RCC 7860 (cell line): ENCODE results near the gene GAN.
"Not testable (repeated sequence)": the region's sequence is repeated elsewhere in the genome, so short reads cannot be mapped to it uniquely, and the experiment has no call there.

ENCODE experiments used
- DNase-seq: peaks from one replicate; pipeline ENCODE4 v3.0.0-alpha.2; 2015; ENCODE audit warnings: low spot score
- FAIRE-seq: peaks from 2 replicates; lab custom pipeline; 2012; peaks lifted over from hg19 to GRCh38; lab: Jason Lieb, UNC

The GAN gene

DNA sequence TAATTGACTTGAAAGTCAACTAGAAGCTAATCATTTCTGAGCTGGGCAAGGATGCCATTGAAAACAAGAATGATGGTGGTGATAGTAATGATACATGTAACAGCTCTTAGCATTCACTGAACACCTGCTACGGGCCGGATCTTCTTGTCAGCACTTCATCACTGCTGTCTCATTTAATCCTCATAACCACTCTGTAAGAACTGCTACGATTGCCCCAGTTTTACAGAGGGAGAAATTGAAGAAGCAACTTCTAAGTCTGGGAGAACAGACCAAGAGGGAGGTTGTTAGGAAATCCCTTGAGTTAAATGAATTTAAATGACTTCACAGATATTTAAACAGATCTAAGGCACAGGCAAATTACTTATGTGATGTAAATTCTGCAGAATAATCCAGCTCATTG lies 7.0 kb upstream of the GAN start:
- FAIRE-seq (no peak), DNase-seq (no peak)

DNA sequence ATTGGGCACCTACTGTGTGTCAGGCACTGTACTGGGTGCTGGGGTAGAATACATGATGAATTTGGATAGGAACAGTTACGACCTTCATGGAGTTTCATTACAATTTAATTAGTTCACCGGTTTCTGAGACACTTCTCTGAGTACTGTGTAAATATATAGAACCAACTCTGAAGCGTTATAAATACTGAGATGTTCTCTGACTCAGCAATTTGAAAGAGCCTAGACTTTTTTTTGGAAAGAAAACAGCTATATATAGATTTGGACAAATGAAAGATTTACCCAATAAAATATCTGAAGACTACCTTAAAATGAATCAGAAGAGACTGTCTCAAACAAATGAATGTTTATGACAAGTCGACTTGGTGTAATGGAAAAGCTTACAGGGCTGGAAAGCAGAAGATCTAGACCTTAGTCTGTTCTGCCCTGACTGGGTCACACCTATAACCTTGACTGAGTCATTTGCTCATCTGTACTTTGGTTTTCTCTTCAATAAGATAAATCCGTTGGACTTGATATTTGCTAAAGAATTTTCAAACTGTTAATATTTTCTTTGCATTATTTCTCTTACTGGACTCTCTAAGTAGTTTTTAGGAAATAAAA lies 4.6 kb upstream of the GAN start:
- no peak for DNase-seq
- FAIRE-seq = no peak

DNA sequence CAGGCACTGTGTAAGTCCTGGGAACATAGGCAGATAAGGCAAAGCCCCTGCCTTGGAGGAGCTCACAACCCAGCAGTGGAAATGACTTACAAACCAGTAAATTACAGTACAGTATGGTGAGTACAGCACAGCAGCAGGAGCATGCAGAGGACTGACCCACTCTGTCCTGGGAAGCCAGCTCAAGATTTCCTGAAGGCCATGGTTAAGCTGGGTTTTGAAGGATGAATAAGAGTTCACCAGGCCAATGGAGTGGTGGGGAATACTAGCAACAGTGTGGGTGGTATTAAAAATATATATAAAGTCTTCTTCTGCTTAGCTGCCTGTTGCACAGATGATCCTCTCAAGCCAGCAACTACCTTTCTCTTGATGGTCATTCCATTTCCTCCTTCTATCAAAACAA lies 3.0 kb upstream of the GAN start:
- FAIRE-seq (no peak), DNase-seq (no peak)

DNA sequence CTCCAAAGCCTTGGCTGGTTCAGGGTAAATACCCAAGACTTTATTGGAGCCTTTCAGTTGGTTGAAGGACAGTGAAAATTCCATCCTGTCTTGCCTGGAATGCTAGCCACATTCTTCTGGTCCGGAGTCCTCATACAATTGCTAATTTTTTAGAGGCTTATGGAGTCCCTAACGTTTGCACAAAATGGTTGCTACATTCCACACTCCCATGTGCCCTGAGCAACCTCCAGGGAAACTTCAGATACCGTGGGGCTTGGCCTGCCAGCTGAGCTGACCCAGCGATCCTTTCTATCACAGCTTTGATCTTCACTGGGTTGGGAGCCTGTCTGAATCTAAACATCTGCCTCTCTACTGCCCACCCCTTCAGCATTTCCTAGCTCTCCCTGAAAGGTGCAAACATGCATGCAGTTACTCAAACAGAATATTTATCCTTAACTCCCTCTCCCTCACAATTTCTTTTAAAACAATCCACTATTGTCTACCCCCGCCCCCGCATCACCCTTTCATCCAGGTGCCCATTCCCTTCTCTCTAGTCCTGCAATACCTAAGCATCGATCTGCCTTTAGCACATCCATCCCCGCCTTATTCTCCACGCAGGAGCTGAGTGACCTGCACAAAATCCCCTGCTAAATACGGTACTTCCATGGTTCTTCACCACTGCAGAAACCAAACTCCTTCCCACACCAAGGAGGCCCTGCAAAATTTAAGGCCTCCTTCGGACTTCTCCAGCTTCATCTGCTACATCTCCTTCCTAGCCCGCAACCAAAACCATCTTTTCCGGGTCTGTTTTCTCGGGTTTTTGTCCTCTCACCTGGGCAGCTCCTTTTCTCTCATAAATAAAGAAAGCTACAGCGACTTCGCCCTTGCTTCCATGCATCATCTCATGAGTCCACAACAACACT lies 810 bp upstream of the GAN start:
- FAIRE-seq = no peak
- no peak for DNase-seq

DNA sequence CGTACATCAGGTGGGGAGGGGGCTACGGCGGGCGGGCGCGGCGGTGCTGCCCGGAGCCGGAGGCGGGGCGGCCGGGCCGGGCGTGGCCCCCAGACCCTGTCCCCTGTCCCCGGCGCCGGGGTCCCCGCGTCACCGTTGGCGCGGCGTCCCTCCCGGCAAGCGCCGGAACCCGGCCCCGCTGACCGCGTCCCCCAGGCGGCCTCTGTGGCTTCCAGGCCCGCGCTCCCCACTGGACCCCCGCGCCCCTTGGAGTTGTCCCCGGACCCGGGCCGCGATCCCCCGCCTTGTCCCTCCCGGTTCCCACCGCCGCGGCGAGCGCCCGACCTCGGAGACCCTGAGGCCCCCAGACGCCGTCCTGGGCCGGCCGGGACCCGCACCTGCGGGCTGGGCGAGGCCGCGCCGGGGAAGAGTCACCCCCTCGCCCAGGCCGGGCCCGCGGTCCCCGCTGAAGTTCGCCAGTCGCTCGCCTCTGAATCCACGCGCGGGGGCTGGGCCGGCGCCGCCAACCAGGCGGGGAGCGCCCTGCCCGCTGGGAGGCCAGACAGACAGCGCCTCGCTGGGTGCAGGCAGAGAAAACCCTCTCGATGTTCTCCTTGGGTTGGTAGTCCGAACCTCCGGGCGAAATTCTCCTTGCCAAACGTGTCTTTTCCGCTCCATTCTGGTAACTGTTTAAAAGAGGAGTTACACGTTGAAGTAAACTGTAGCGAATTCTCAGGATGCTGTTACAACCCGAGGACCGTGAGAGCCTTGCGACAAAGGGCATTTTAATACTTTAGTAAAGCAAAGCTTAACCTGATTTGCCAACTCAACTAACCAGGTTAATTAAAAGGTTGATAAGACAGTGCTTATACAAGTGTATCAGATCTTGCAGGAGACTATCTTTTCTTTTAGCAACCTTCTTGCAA lies 761 bp downstream of the GAN start:
- no peak for FAIRE-seq
- no peak for DNase-seq

DNA sequence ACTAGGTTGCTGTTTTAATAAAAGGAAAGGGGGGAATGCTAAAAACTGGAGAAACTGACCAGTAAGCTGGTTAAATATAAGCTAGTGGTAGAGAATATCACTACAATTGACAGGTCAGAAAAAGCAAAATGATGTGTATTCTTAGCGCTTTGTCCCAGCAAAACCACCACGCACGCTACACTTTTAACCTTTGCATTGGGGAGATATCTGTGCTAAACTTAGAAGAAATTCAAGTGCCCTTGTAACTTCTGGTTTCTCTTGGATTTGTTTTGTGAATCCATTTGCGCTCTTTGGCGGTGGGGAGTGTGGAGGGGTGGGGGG lies 1.4 kb downstream of the GAN start:
- DNase-seq (no peak), FAIRE-seq (no peak)

DNA sequence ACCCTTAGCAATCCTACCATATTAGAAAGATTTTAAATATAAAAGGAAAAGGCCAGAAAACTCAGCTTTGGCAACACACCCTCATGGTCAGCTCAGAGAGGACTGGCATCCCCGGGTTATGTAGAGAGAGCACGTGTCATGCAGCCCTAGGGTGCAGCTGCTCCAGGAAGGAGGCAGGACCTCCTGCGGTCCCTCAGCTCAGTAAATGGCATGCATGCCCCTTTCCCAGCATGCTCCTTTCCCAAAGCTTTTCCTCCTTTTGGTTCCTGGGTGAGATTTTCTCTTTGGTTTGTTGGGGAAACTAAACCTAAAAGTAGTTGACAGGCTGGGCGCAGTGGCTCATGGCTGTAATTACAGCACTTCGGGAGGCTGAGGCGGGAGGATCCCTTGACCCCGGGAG lies 3.9 kb downstream of the GAN start:
- DNase-seq (no peak), FAIRE-seq (no peak)

DNA sequence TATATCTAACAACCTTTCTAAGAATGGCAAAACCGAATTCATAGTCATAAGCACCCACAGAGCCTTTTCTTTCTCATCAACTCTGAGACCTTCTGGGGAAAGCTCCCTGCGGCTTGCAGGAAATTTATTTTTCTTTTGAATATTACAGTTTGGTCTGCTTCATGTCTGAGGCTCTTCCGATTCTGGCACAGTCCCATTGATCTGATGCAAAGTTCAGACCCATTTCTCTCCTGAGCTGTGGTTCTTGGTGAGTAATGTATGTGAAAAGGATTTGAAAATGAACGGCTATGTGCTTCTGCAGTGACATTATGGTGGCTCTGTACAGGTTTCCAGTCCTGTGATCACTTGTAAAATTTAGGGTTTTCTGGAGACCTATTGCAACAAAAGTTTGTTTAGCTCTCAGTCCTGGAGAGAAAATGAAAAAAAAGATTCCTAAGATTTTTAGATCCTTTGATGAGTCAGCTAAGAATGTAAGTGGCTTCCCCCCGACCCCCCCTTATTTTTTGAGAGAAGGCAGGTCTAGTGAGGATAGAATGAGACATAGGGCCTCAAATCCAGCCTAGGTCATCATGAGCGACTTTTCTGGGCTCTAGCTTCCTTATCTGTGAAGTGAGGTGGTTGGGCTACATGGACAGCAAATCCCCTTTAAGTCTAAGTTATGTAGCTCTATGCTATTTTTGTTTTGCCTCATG lies 4.6 kb downstream of the GAN start:
- DNase-seq (peak; percentile 35), FAIRE-seq (peak; percentile 30)

DNA sequence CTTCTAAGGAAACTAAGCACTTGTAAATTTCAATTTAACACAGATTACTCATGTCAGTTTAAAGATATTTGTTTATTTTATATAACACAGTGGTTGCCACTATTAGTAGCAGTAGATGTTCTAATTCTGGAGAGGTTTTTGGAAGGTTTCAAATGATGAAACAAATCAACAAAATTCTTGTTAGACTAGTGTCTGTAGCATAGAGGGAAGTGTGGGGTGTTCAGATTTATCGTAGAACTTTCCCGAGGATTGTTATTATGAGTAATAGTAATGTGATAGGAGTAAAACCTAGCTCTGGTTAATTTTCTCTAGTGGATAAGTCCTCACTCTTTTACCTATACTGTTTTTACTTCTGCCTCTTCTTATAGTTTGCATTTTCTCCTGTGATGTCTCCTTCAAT lies 6.3 kb downstream of the GAN start:
- FAIRE-seq (no peak), DNase-seq (no peak)

DNA sequence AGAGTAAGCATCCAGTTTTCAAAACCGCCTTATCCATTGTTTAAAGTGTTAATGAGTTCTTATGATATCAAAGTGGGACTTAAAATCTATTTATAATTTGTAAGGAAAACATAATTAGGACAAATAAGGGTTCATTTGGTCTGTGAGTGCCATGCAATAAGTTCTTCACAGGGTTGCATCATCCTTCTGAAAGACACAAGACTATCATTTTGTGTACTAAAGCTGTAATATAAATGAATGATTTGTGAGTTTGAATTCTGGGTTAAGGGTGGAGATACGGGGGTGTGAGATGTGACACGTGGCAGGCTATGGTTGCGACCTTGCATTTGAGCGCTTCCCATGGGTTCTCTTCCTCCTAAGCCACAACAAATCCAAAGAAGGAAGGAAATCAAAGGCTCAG lies 6.8 kb downstream of the GAN start:
- FAIRE-seq = no peak
- no peak for DNase-seq

DNA sequence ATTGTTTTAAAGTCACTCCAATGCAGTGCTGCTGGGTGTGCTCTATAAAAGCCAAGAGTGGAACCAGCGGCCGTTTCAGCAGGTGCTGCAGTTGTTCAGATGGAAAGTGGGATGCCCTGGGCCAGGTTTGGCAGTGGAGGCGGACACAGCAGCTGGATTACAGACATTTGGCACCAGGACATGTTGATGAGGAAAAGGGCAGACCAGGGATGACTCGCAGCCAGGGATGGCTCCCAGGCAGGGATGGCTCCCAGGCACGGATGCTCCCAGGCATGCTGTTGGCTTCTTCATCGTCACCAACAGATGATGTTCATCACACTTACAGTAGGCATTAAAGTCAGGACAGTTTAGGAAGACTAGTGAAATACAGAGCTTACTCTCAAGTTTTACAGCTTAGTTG lies 10.0 kb downstream of the GAN start:
- FAIRE-seq (no peak), DNase-seq (no peak)

DNA sequence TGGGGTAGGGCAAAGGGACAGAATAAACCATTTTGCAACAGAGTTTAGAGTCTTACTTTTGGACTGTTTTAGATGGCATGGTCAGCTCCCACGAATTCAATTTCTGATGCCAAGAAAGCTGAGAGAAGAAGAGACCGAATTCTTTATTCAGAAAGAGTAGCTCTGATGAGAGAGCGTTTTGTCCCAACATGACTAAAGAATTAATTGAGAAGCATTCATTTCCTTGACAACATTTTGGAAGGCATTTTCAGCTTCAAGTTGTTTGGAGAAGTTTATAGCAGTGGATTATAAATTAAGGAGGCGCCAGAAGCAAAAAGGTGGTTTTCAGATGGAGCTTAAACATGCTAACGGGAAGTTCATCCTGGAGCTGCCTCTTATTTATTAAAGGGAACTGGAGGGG lies 12.2 kb downstream of the GAN start:
- DNase-seq (no peak), FAIRE-seq (no peak)

DNA sequence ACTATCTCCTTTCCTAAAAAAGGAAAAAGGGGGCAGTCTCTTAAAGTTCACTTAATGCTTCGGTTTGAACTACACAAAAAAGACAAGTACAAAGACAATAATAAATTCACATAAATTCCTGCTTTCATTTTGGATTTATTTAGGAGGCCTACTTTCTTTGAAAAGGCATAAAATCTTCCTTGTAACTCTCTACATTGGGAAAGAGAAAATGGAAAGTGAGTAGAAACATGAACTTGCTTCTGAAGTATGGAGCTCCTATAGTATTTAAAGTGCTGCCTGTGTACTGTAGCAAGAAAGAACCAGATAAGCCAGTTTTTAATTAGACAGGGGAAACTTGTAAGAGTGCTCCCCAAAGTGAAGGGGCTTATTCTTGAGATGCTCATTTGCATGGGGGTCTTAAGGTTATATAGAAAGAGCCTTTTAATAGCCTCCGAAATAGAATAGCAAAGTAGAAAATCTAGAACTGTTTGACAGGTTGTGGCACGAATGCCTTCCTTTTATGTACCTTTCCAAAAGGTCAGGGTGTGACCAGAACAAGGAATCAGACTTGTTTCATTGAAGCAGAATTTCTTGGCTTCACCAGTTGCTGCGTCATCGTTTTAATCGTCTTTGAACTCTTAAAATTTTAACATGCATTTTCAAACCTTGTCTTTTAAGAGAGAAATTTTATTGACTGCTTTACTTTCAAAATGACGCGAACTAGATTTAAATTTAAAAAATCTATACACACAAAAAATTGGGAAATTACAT lies 12.9 kb downstream of the GAN start:
- FAIRE-seq (no peak), DNase-seq (no peak)

DNA sequence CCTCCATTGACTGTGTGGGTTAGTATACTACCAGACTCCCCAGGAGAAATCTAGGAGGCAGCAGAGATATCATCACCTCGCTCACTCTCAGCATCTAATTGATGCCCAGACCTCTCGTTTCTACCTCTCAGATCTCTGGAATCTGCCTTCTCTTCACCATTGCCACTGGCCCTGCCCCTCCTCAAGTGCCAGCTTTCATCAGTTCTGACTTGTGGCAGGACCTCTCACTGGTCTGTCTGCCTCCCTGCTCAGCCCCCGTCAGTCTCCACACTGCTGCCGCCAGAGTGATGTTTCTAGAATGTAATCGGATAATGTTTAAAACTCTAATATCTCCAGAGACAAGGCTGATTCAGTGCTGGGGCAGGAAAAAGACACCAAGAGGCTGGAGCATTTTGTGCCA lies 15.2 kb downstream of the GAN start:
- FAIRE-seq (no peak), DNase-seq (no peak)

DNA sequence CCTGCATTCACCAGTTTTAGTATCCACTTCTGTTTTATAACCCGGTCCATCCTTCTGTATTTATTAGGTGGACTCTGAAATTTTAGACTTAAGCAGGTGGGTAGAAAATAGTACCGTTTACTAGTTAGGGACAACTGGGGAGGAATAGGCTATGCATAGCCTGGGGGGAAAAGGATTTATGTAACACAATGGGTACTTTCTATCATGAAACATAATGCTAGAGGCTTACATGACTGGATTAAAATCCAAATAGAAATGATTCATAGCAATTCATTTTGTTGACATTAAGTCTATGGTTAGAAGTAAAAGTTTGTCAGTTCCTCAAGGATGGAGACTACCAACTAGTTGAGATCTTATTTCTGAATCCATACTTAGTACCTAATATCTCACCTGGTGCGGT lies 18.6 kb downstream of the GAN start:
- no peak for FAIRE-seq
- DNase-seq = no peak

DNA sequence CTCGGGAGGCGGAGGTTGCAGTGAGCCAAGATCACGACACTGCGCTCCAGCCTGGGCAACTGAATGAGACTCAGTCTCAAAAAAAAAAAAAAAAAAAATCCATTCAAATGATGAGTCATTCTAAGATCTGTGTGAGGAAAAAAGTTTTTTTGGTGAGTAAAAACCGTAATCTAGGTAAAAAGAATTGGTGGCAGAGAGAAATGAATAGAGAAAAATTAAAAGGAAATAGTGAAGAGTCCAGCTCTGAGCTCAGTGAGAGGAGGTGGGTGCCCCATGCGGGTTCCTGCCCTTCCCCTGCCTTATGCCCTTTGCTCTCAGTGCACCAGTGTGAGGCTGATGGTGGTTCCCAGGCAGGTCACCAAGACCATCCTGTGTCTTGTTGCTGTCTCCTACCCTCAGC lies 20.9 kb downstream of the GAN start:
- no peak for FAIRE-seq
- no peak for DNase-seq

DNA sequence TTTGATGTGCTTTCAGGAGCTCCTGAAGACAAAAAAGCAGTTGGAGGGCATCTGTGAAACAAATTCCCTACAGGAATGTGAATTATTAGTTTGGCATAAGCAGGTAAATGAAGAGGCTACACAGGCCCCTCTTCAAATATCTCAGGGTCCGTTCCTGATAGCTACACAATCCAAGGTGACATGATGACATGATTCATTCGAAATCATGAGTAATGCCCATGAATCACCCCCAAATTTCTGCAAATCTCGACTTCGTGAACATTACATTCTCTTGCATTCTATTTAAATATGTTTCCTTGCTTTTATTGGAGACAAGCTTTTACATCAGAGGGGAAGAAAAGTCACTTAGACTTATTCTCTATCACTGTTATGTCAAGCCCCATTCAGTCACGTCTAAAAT lies 22.3 kb downstream of the GAN start:
- no peak for DNase-seq

DNA sequence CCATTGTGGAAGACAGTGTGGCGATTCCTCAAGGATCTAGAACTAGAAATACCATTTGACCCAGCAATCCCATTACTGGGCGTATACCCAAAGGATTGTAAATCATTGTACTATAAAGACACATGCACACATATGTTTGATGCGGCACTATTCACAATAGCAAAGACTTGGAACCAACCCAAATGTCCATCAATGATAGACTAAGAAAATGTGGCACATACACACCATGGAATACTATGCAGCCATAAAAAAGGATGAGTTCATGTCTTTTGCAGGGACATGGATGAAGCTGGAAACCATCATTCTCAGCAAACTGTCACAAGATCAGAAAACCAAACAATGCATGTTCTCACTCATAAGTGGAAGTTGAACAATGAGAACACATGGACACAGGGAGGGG lies 30.4 kb downstream of the GAN start:
- not testable (repeated sequence) for FAIRE-seq, DNase-seq

More for the DNA sequence above, 22.3 kb downstream of the GAN start:
- FAIRE-seq = no peak

DNA sequence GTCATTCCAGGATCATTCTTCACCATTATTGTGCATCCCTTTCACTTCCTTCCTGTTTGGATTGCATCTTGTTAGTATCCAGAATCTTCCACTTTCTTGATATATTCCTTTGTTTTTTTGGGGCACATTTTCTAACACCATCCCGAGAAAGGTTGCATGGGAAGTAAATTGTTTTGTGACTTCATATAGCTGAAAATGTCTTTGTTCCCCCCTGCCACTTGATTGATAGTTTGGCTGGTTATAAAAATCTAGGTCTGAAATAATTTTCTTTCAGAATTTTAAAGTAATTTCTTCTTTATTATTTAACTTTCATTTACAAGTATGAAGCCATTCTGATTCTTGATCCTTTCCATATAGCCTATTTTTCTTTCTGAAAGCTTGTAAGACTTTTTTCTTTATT lies 32.7 kb downstream of the GAN start:
- no peak for DNase-seq
- no peak for FAIRE-seq

DNA sequence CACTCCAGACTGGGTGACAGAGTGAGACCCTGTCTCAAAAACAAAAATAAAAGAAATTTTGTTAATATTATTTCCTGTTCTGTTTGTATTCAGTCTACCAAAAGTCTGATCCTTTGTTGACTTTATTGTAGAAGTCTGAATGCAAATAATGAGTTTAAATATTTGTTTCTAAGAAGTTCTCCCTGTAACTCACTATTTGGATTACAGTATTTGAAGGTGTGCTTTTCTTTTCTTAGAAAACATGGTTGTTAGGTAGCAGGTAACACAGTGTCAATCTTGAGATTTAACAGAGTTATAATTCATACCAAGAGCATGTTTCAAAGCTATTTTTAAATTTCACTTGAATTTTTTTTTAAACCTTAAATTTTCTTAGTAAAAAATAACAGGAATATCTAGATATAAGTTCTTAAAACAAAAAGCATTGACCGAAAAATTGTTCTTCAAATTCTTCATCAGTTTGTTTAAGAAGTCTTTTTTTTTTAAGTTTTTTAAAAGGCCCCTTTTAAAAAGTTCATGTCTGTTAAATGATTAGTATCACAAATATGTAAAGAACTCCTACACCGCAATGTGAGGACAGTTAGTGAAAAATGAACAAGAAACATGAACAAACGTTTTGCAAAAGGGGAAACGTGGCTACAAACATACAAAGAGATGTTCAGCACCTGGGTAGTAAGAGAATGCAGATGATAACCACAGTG lies 35.0 kb downstream of the GAN start:
- no peak for FAIRE-seq
- DNase-seq = no peak
